ENCODE measurements around the gene ABCD2. TPM values are rescaled to one million over a fixed set of nuclear protein-coding genes. Genes with fewer than 3 reads are reported as not detected.
"Not testable (repeated sequence)": the region's sequence is repeated elsewhere in the genome, so short reads cannot be mapped to it uniquely, and the experiment has no call there.

The ABCD2 gene
- polyA plus RNA-seq, 3 donors, result 0.06 to 0.11 (median 0.10) TPM

DNA sequence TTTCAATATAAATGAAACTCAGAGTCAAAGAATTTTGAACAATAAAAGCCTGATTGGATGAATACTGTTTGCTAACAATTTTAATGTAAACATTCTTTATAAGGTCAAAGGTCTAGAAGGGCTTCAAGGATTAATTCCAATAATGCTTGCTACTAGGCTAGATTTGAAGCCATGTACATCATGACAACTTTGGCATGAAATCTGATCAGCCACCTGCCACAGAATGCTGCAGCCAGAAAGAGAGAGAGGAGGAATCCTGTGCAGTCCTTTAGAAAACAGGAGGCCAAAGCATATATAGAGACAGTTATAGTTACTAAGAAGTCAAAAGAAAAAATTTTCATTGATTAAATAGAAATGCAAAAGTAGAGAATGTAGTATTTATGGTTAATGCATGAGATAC lies 47.1 kb downstream of the ABCD2 start:
- DNase-seq (ENCODE audit: extremely low read depth in 1 of 11, low read depth in 9 of 11, low spot score in 4 of 11), result no peak

DNA sequence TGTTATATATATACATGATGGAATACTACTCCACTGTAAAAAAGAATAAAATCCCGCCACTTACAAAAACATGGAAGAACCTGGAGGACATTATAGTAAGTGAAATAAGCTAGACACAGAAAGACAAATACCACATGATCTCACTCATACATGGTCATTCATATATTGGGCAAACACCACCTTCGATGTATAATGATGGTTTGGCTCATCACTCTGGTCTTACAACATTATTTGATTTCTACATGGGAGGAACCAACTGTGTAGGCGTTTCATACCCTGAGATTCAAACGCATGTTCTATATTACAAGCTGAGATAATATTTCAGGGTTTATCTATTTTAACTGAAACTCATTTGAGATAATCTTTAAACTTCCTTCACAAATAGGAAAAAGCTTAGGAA lies 48.3 kb downstream of the ABCD2 start:
- DNase-seq (ENCODE audit: extremely low read depth in 1 of 11, low read depth in 9 of 11, low spot score in 4 of 11), result no peak

DNA sequence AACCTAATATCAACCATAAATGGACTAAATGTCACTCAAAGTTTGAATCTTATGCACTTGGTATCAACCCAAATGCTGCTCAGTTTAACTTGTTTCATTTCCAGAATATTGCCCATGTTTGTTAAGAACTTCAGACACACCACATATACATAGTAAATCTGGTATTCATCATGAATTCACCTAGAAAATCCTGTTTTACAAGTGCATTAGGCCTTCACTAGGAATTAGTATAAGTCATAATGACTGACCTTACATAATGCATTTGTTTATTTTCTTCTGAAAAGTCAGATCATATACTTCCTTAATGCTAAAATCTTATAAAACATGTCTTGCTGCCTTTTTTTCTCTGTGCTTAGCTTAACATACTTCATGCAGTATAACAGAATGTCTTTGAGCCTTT lies 66.1 kb downstream of the ABCD2 start:
- DNase-seq (ENCODE audit: extremely low read depth in 1 of 11, low read depth in 9 of 11, low spot score in 4 of 11), result no peak

DNA sequence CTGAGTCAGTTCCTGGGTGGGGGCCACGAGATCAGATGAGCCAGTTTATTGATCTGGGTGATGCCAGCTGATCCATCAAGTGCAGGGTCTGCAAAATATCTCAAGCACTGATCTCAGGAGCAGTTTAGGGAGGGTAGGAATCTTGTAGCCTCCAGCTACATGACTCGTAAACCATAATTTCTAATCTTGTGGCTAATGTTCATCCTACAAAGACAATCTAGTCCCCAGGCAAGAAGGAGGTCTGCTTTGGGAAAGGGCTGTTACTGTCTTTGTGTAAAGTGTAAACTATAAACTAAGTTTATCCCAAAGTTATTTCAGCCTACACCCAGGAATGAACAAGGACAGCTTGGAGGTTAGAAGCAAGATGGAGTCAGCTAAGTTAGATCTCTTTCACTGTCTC lies 75.4 kb downstream of the ABCD2 start:
- DNase-seq (ENCODE audit: extremely low read depth in 1 of 11, low read depth in 9 of 11, low spot score in 4 of 11), result not testable (repeated sequence)

DNA sequence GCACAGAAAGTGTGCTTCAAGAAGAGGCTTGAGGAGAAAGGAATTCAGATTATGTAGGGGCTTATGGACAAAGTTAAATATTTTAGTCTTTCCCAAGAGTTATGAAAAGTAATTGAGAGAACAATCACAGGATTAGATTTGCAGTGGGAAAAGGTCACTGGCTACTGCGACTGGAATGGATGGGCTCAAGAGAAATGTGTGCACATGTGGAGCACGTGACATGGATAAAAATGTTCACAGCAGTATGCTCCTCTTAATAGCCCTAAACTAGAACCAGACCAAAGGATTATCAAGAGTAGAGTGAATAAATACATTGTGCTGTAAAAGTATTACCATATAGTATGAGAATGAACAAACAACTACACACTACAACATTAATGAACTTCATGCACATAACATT lies 78.1 kb downstream of the ABCD2 start:
- DNase-seq (ENCODE audit: extremely low read depth in 1 of 11, low read depth in 9 of 11, low spot score in 4 of 11), result no peak

DNA sequence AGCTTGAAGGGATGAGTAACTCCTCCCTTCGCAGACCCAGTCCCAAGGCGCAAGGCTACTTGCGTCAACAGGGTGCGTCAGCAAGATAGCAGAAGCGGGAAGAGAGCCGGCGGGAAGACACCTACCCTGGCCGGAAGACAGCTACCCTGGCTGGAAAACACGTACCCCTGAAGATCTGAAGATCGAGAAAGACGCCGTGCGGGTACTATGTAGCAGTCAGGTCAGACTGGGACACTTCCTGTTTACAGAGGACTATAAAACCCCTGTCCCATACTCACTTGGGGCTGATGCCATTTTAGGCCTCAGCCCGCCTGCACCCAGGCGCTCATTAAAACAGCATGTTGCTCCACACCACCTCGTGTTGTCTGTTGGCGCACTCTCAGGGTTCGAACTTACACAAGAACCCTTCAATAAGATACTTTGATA lies 80.9 kb downstream of the ABCD2 start:
- no peak for DNase-seq (ENCODE audit: extremely low read depth in 1 of 11, low read depth in 9 of 11, low spot score in 4 of 11)

DNA sequence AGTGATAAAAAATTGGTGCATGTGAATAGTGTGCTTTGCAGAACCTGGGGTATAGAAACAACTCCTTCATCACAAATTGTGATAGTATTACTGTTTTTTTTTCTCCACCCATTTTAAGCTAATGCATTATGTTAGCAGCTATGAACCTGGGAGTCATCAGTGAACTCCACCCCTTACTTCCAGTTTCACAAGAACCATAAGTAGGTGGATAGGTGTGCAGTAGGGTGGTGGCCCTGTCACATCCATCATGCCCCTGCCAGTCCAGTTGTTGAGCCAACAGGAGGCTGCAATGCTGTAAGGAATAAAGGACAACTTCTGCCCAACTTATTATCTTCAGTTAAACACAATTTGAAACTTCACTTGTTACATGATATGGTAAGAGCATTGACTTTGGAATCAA lies 85.7 kb downstream of the ABCD2 start:
- DNase-seq (ENCODE audit: extremely low read depth in 1 of 11, low read depth in 9 of 11, low spot score in 4 of 11), result no peak

DNA sequence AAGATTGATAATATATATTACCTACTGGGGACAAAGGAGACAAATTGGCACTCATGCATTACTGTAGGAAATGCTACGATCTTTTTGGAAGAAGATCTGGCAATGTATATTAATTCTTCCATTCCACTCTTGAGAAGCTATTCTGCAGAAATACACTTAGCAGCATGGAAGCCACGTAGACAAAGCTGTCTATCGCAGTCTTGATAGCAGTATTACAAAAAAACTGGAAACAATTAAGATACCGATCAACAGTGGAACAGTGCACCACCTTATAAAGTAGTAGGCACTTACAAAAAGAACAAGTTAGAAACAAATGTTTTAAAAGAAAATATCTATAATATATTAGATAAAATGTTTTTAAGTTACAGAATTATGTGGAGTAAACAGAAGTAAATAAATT lies 87.2 kb downstream of the ABCD2 start:
- DNase-seq (ENCODE audit: extremely low read depth in 1 of 11, low read depth in 9 of 11, low spot score in 4 of 11), result no peak

DNA sequence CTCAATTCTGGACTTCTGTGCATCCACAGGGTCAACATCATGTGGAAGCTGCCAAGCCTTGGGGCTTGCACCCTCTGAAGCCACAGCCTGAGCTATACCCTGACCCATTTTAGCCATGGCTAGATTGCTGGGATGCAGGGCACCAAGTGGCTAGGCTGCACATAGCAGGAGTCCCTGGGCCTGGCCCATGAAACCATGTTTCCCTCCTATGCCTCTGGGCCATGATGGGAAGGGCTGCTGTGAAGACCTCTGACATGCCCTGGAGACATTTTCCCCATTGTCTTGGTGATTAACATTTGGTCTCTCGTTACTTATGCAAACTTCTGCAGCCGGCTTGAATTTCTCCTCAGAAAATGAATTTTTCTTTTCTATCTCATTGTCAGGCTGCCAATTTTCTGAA lies 92.6 kb downstream of the ABCD2 start:
- no peak for DNase-seq (ENCODE audit: extremely low read depth in 1 of 11, low read depth in 9 of 11, low spot score in 4 of 11)

DNA sequence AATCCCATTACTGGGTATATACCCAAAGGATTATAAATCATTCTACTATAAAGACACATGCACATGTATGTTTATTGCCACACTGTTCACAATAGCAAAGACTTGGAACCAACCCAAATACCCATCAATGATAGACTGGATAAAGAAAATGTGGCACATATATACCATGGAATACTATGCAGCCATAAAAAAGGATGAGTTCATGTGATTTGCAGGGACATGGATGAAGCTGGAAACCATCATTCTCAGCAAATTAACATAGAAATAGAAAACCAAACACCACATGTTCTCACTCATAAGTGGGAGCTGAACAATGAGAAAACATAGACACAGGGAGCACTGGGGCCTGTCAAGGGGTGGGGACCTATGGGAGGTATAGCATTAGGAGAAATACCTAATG lies 97.4 kb downstream of the ABCD2 start:
- not testable (repeated sequence) for DNase-seq (ENCODE audit: extremely low read depth in 1 of 11, low read depth in 9 of 11, low spot score in 4 of 11)

DNA sequence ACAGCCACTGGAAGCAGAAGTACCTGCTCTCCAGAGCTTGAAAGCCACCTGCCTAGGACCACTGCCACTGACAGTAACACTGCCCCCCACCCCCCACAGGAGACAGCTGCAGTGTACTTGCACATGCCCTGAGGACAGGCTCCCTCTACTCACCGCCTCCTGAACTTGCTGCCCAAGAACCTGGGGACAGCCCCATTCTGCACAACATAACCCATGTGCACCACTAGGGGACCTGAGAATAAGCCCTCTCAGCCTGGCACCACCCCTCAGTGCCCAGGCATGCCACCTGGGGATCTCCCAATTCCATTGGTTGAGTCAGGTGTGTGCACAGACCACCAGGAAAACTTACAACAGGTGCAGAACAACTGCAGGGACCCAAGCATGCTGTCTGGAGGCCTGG lies 109.6 kb downstream of the ABCD2 start:
- DNase-seq (ENCODE audit: extremely low read depth in 1 of 11, low read depth in 9 of 11, low spot score in 4 of 11), result no peak

DNA sequence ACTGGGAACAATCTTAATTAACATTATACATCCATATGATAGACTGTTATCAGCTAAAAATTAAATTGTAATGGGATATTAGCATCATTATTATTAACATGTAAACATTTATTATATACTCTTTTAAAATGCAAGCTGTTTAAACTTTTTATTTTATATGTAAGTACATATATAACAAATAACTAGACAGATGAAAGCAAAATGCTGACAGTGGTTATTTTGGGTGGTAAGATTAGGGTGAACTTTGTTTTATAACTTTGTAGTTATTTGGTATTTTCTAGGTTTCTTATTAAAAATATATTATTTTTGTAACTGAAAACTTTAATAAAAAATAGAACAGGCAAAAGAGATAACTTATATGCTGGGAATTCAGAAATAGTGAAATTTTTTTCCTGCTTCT lies 114.0 kb downstream of the ABCD2 start:
- no peak for DNase-seq (ENCODE audit: extremely low read depth in 1 of 11, low read depth in 9 of 11, low spot score in 4 of 11)

DNA sequence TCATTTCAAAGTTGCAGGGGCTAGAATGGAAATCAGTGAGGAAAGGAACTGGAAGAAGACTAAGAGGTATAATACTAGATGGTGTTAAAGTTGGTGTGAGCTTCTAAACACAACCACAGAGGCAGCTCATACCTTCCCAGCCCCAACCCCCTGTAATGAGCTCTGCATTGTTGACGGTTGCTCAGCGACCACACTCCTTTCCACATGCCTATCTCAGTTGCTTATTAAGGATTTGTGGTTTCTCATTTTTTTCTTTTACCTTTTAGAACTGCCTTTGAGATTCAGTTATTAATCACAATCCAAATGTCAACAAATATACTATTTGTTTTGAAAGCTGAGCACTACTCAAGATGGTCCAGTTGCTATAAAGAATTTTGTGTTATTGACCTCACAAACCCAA lies 114.6 kb downstream of the ABCD2 start:
- no peak for DNase-seq (ENCODE audit: extremely low read depth in 1 of 11, low read depth in 9 of 11, low spot score in 4 of 11)

DNA sequence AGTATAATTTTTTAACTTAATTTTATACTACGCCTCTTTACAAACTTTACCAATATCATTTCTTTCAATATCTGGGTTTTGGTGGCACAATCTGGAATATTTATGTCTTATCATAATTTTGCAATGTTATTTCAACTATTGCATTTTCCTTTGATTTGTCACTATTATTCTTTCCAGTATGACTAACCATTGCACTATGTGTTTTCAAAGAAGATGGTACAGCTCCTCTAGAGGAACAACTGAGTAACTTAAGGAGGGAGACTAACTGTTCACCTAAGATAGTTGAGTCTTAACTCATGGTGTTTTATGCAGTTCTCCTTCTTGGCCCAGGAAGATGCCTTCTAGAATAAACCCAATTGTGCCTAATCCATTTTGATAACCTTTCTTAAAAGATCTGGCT lies 116.2 kb downstream of the ABCD2 start:
- DNase-seq (ENCODE audit: extremely low read depth in 1 of 11, low read depth in 9 of 11, low spot score in 4 of 11), result no peak

DNA sequence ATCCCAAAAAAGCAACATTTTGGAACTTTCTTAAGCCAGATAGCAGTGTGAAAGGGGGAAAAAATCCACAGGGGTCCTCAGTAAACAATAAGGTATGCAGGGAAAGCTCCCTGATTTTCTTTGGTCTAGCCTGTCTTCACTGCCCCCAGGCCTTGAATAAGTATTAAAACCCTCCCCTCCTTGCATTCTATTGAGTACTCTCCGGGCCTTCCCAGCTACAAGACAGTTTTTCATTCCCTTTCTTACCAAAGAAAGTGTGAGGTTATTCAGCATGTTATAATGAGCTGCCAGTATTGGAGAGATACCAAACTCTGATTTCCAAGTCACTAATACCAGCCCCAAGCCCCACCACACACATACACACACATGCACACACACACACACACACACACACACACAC lies 116.9 kb downstream of the ABCD2 start:
- no peak for DNase-seq (ENCODE audit: extremely low read depth in 1 of 11, low read depth in 9 of 11, low spot score in 4 of 11)

Other genes with a start within 250 kb of the ABCD2 start
- 10 to 100 TPM; 36.0 to 44.3 (median 42.4) TPM for gene KIF21A, start 176.7 kb downstream of the ABCD2 start, polyA plus RNA-seq (ENCODE audit: insufficient read length in 3 of 3)